GM18526 (cell line): Measurements from ENCODE around the gene ABHD17A.

Experiments
- POLR2A ChIP-seq: IDR thresholded peaks from 3 replicates; pipeline ENCODE4 v1.6.1; 2011; ENCODE audit not compliant: insufficient read length; ENCODE audit errors: extremely low read depth

Gene ABHD17A

DNA sequence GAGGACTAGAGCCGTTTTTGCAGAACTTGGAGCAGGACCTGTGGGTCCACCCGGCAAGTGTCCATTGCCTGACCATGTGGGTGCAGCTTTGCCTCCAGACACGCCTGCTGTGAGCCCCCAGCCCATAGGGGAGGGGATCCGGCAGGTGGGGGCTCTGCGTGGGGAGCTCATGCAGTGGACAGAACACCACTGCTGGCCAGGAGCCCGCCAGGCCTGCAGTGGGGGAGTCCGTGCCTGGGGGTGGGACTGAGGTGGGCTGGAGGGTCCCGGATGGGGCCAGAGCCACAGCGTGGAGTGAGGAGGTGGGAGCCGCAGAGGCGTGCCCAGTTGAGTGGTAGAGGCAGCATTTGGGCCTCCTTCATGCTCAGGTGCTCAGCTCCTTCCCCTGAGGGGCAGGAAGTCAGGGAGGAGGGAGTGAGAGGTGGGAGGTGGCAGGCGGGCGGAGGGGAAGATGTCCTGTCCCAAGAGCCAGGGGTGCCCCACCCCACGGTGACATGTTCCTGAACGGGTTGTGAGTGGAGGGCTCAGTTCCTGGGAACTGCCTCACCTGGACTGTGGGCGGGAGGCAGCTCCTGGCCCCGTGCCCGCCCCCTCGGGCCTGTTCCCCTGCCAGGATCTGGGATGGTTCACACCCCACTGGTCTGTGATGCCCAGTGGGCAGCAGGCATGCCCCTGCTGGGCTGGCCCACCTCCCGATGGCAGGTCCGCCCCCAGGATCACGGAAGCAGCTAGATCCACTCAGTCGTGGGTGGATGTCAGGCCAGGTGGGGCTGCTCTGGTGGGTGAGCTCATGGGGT is 28.7 kb upstream of the ABHD17A start:
- no peak for TF ChIP-seq POLR2A

DNA sequence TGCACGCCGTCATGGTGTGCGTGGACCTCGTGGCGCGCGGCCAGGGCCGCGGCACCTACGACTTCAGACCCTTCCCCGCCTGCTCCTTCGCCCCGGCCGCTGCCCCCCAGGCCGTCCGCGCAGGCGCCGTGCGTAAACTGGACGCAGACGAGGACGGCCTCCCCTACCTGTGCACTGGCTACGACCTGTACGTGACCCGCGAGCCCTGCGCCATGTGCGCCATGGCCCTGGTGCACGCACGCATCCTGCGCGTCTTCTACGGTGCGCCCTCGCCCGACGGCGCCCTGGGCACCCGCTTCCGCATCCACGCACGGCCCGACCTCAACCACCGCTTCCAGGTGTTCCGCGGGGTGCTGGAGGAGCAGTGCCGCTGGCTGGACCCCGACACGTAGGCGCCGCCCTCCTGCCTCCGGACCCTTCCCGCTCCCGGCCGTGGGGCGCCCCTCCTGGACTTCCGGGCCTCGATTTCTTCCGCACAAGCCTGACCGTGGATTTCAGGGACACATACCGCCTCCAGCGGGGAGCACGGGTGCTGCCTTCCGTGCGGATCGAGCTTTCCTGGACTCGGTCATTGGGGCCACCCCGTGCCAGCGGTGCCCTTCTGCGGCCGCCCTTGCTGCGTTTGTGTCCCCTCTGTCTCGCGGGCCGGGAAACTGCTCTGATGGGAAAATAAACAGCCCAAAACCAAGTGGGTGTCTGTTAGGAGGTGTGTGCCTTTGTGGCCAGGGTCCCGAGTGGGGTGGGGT is 27.6 kb upstream of the ABHD17A start:
- TF ChIP-seq POLR2A: no peak

DNA sequence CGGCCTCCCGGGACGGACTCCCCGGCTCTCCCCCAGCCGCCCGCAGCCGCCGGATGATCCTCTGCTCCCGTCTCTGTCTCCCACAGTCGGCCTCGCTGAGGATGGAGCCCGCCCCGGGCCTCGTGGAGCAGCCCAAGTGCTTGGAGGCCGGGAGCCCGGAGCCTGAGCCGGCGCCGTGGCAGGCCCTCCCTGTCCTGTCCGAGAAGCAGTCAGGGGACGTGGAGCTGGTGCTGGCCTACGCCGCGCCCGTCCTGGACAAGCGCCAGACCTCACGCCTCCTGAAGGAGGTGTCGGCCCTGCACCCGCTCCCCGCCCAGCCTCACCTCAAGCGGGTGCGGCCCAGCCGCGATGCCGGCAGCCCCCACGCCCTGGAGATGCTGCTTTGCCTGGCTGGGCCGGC is 26.7 kb upstream of the ABHD17A start:
- TF ChIP-seq POLR2A: no peak

DNA sequence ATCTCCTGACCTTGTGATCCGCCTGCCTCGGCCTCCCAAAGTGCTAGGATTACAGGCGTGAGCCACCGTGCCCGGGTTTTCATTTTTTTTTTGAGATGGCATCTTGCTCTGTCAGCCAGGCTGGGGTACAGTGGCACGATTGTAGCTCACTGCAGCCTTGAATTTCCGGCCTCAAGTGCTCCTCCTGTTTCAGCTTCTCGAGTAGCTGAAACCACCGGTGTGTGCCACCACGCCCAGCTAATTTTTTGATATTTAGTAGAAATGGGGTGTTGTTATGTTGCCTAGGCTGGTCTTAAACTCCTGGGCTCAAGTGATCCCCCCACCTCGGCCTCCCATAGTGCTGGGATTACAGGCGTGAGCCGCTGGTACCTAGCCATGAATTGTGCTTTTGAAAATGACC is 25.8 kb upstream of the ABHD17A start:
- TF ChIP-seq POLR2A: no peak

DNA sequence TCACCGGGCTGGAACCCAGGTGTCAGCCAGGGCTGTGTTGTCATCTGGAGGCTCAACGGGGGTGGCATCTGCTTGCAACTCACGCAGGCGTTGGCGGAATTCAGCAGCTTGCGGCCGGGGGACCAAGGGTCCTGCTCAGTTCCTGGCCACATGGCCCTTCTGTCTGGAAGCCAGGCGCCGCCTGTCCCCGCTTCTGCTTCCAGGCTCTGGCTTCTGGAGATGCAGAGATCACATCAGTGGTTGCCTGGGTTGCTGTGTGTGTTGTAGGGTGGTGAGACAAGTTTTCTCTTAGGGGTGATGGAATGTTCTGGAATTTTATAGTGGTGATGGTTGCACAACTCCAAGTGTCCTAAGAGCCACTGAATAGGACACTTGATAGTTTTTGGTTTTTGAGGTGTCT is 24.9 kb upstream of the ABHD17A start:
- no peak for TF ChIP-seq POLR2A

DNA sequence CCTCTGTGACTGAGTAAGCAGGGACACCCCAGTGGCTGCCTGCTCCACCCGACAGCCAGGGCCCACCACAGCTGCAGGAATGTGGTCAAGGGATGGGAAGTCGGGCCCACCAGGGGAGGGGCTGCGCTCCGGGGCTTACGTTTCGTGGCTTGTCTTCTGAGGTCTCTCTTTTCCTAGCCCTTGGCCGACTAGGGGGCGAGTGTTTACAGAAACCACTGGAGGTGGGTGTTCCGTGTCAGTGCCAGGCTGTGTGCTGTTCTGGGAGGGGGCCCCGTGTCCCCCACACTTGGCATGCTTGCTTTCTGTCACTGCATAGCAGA is 24.4 kb upstream of the ABHD17A start:
- TF ChIP-seq POLR2A: no peak

DNA sequence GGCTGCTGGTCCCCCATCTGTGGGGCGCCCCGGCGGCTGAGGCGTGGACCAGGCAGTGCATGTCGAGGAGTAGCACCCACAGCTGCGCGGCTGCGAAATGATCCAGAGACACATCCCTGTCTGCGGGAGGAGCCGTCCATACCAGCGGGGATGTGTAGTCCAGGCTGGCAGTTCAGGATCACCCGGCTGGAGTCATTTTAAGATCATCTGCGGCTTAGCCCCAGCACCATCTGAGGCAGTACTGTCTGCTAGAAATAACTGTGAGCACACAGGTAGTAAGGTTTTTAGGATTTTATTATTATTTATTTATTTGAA is 23.0 kb upstream of the ABHD17A start:
- TF ChIP-seq POLR2A: no peak

DNA sequence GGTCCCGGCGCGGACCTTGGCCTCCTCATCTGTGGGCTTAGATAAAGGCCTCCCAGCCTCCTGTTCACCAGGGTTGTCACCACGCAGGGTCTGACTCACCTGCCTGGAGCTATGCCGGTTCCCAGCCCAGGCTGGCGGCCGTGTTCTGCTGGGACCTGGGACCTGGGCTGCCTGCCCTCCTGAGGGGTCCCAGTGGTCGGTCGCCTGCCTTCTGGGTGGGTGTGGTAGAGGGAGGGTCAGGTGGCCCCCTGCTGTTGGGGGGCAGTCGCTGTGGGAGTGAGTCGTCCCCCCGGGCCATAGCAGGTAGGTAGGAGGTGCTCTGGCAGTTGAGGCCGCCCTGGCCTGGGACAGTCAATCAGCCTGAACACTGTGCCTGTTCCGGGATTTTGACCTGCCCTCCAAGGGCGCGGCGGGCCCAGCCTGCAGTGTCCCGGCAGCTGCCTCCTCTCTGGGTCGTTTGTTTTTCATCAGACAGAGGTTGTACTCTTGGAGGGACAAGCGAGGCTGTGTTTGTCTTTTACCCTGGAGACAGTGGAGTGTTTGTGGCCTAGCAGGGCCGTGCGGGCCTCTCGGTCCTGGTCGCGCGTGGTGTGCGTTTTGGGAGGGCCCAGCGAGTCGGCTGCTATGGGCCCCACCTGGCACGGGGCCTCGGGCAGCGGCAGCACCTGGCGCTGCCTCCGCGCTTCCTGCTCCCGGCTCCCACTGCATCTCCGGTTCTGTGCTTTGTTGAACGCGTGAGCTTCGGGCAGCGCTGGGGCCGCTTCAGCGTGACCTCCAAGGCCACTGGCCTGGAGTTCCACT is 22.5 kb upstream of the ABHD17A start:
- TF ChIP-seq POLR2A: no peak

DNA sequence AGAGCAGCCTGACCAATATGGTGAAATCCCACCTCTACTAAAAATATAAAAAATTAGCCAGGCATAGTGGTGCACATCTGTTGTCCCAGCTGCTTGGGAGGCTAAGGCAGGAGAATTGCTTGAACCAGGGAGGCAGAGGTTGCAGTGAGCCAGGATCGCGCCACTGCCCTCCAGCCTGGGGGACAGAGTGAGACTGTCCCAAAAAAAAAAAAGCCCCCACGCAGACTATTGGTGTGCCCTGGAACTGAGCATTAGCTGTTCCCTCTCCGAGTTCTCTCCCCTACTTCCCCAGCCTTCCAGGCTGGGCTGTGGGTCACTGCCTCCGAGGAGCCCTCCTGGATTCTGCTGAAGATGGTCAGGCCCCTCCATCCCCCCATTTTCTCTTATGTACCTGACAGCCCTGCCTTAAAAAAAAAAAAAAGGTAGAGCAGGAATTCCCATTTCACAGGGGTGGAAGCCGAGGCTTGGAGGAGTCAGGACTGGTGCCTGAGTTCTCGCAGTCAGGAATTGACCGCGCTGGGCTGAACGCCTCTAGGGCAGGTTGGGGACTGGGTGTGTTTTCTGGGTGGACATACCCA is 21.8 kb upstream of the ABHD17A start:
- no peak for TF ChIP-seq POLR2A

DNA sequence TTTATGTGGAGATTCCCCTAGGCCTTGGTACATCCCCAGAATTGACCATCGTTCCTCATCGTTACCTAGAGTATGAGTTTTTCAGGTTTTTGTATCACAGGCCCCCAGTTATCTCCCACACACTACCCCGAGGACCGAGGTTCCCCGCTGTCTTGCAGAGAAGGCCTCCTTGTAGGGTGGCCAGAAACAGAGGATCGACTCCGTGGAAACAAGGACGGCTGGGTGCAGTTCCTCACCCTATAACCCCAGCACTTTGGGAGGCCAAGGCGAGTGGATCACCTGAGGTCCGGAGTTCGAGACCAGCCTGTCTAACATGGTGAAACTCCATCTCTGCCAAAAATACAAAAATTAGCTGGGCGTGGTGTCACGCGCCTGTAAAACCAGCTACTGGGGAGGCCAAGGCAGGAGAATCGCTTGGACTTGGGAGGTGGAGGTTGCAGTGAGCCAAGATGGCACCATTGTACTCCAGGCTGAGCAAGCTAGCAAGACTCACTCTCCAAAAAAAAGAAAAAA is 20.6 kb upstream of the ABHD17A start:
- TF ChIP-seq POLR2A: no peak

DNA sequence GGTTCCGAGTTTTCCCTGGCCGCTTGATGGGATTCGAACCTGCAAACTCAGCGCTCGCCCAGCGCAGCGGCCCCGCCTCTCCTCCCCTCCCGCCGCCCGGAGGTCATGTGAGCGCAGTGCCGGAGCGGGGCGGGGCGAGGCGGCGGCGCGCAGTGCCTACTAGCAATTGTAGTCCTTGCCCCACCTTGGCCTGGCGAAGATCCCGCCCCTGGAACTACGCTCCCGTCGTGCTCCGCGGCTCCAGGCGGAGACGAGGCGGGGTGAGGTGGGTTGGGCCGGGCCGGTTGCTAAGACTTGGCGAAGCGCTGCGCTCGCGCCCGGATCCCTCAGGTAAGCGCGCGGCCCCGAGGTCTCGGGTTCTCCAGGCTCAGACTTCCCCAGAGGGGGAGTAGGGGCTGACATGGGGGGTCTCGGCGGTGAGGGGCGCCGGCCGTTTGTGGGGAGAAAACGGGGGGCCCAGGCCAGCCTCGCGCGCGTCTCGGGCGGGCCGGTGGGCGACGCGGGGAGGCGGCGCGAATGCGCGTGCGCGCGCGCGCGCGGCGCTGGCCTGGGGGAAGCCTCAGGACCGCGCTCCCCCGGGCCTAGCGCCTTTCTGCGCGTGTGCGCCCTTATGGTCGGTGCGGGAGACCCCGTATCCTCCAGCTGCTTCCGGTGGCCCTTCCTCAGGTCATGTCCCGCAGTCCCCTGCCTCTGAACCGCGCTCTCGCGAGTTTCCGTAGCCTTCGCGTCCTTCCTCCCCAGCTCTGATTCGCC is 20.0 kb upstream of the ABHD17A start, which contains the start of the genes ADAT3 and SCAMP4:
Gene ADAT3, plus strand, starts transcription at position 290 of the 753 bp plus-strand sequence. CDS start 6,649 bp downstream, outside the sequence.
Gene SCAMP4, plus strand, starts transcription at position 290 of the 753 bp plus-strand sequence. CDS start 9,621 bp downstream, outside the sequence.
- peak; percentile 61 for TF ChIP-seq POLR2A

DNA sequence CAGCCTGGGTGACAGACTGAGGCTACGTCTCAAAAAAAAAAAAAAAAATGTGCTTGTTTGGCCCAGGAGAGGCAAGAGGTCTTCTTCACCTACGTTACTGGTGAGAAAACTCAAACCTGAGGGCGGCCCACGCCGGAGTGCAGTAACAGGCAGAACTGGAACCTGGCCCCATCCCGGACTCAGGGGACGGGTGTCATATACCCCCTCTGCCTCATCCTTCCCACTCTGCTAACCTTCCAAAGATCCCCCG is 19.5 kb upstream of the ABHD17A start:
- no peak for TF ChIP-seq POLR2A

DNA sequence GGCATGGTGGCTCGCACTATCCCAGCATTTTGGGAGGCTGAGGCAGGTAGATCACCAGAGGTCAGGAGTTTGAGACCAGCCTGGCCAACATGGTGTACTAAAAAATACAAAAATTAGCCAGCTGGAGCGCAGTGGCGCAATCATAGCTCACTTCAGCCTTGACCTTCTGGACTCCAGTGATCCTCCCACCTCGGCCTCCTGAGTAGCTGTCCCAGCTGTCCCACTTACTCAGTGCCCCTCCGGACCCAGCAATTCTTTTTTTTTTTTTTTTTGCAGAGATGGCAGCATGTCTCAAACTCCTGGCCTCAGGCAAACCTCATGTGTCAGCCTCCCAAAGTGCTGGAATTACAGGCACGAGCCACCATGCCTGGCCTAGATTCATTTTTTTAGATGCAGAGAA is 17.6 kb upstream of the ABHD17A start:
- TF ChIP-seq POLR2A: no peak

DNA sequence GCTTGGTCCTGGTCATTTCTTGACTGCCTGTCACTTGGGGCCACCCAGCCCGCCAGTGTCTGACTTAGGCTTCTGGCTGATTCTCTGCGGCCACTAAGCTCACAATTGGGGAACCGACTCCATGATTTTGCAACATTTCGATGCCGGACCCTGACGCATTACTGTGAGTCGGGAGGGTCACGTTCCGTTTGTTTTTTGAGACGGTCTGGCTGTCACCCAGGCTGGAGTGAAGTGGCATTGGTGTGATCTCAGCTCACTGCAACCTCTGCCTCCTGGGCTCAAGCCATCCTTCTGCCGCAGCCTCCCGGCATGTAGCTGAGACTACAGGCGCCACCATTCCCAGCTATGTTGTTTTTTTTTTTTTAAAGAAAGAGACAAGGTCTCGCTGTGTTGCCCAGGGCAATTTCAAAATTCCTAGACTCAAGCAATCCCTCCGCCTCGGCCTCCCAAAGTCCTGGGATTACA is 16.7 kb upstream of the ABHD17A start:
- TF ChIP-seq POLR2A: no peak

DNA sequence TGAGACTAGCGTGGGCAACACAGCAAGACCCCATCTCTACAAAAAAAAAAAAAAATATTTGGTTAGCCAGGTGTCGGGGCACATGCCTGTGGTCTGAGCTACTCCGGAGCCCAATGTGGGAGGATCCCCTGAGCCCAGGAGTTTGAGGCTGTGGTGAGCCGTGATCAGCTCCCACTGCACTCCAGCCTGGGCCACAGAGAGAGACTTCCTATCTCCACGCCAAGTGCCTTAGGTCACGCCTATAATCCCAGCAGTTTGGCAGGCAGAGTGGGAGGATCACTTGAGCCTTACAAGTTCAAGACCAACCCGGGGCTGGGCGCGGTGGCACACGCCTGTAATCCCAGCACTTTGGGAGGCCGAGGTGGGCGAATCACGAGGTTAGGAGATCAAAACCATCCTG is 11.2 kb upstream of the ABHD17A start:
- no peak for TF ChIP-seq POLR2A
